ENCODE measurements around the gene KIAA0930.

DNA sequence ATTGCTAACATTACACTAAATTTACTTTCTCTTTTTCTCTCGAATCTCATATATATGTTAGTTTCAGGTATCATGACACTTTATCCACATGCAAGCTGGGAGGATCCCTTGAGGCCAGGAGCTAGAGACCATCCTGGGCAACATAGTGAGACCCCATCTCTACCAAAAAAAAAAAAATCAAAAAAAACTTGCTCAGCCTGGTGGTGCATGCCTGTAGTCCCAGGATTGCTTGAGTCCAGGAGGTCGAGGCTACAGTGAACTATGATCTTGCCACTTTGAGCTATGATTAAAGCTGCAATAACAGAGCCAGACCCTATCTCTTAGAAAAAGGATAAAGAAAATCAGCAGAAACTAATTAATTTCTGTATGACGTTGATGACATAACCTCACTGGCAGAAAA is 40.3 kb upstream of the KIAA0930 start:
- TF ChIP-seq POLR2AphosphoS5 (IDR thresholded peaks at IDR 0.05; ENCODE audit: low read depth, low read length) (no peak), POLR2A (IDR thresholded peaks at IDR 0.05; ENCODE audit: low read depth, low read length) (no peak)
